GM23338 (cell line): ENCODE data around the gene ILKAP. TPM values are rescaled to one million over a fixed set of nuclear protein-coding genes. Genes with fewer than 3 reads are reported as not detected.

Source experiments
- ATAC-seq: fragments of 200-7000 bp; cut with Tn5 transposase; 3 replicates; pipeline ENCODE4 v1.9.1; 2020
- DNase-seq: peaks from one replicate; pipeline ENCODE4 v3.0.0-alpha.2; 2015; ENCODE audit warnings: low spot score
- H2AFZ ChIP-seq: fragments of 200-600 bp; sonication (generic); 2 replicates; pipeline ENCODE4 v1.8.0; 2016; ENCODE audit warnings: antibody characterized with exemption, mild to moderate bottlenecking, moderate library complexity
- H3F3A ChIP-seq: fragments of 200-600 bp; sonication (generic); replicated peaks from 2 replicates; pipeline ENCODE4 v1.8.0; 2017; ENCODE audit warnings: antibody characterized with exemption, mixed run types, low read depth
- H3K27ac ChIP-seq: fragments of 200-600 bp; sonication (generic); 2 replicates; pipeline ENCODE4 v1.6.1; 2016; ENCODE audit warnings: low read depth
- H3K27me3 ChIP-seq: fragments of 200-600 bp; sonication (generic); 2 replicates; pipeline ENCODE4 v1.8.0; 2016; ENCODE audit warnings: mild to moderate bottlenecking, mixed run types, moderate library complexity; ENCODE audit not compliant: insufficient read depth
- H3K36me3 ChIP-seq: fragments of 200-600 bp; sonication (generic); 2 replicates; pipeline ENCODE4 v1.8.0; 2016; ENCODE audit warnings: mild to moderate bottlenecking; ENCODE audit not compliant: insufficient read depth
- H3K4me1 ChIP-seq: fragments of 200-600 bp; sonication (generic); 2 replicates; pipeline ENCODE4 v1.8.0; 2016; ENCODE audit warnings: mild to moderate bottlenecking, moderate library complexity; ENCODE audit not compliant: insufficient read depth
- H3K4me2 ChIP-seq: fragments of 200-600 bp; sonication (generic); 2 replicates; pipeline ENCODE4 v1.7.1; 2017; ENCODE audit warnings: mixed run types
- H3K4me3 ChIP-seq: fragments of 200-600 bp; sonication (generic); 2 replicates; pipeline ENCODE4 v1.6.1; 2016; ENCODE audit warnings: mixed run types
- H3K79me2 ChIP-seq: fragments of 200-600 bp; sonication (generic); replicated peaks from 2 replicates; pipeline ENCODE4 v1.8.0; 2017; ENCODE audit warnings: mild to moderate bottlenecking; ENCODE audit not compliant: insufficient read depth
- H3K9me2 ChIP-seq: fragments of 200-600 bp; sonication (generic); 2 replicates; pipeline ENCODE4 v1.8.0; 2017; ENCODE audit not compliant: insufficient read depth
- H4K20me1 ChIP-seq: fragments of 200-600 bp; sonication (generic); replicated peaks from 2 replicates; pipeline ENCODE4 v1.8.0; 2017; ENCODE audit warnings: mild to moderate bottlenecking; ENCODE audit not compliant: insufficient read depth
- H3K27ac Mint-ChIP-seq: 2 replicates; pipeline ENCODE4 v1.8.0; 2020; ENCODE audit warnings: inconsistent platforms, mild to moderate bottlenecking, moderate library complexity, mixed read lengths
- H3K27me3 Mint-ChIP-seq: 3 replicates; pipeline ENCODE4 v1.8.0; 2022; ENCODE audit warnings: low read depth, mild to moderate bottlenecking, moderate library complexity, mixed read lengths, inconsistent platforms; ENCODE audit not compliant: insufficient read depth, poor library complexity
- H3K36me3 Mint-ChIP-seq: 3 replicates; pipeline ENCODE4 v1.8.0; 2021; ENCODE audit warnings: low read depth, mild to moderate bottlenecking, inconsistent platforms, moderate library complexity, mixed read lengths
- H3K4me1 Mint-ChIP-seq: 3 replicates; pipeline ENCODE4 v1.8.0; 2020; ENCODE audit warnings: mild to moderate bottlenecking, inconsistent platforms, mixed read lengths
- H3K4me3 Mint-ChIP-seq: 3 replicates; pipeline ENCODE4 v1.8.0; 2021; ENCODE audit warnings: moderate library complexity, mild to moderate bottlenecking, inconsistent platforms, mixed read lengths
- H3K9me3 Mint-ChIP-seq: 3 replicates; pipeline ENCODE4 v1.8.0; 2020; ENCODE audit warnings: moderate library complexity, mild to moderate bottlenecking, inconsistent platforms, mixed read lengths
- CREB1 ChIP-seq: fragments of 250-450 bp; sonication (Bioruptor Pico); IDR thresholded peaks from 2 replicates; pipeline ENCODE4 v1.5.0; 2020; ENCODE audit warnings: low read depth, mild to moderate bottlenecking, moderate library complexity
- EZH2 ChIP-seq: fragments of 200-600 bp; sonication (generic); IDR thresholded peaks from one replicate; pipeline ENCODE4 v1.8.0; 2017; ENCODE audit warnings: antibody characterized with exemption, mild to moderate bottlenecking, low read depth; ENCODE audit not compliant: unreplicated experiment
- EZH2phosphoT487 ChIP-seq: fragments of 200-600 bp; sonication (generic); IDR thresholded peaks from one replicate; pipeline ENCODE4 v1.8.1; 2018; ENCODE audit warnings: antibody characterized with exemption; ENCODE audit not compliant: unreplicated experiment
- JUNB ChIP-seq: IDR thresholded peaks from one replicate; pipeline ENCODE4 v1.6.1; 2016; ENCODE audit warnings: antibody characterized with exemption; ENCODE audit not compliant: unreplicated experiment
- NANOG ChIP-seq: IDR thresholded peaks from 2 replicates; pipeline ENCODE4 v1.6.1; 2016; ENCODE audit warnings: antibody characterized with exemption, borderline replicate concordance
- POLR2AphosphoS5 ChIP-seq: IDR thresholded peaks from 2 replicates; pipeline ENCODE4 v1.6.1; 2016; ENCODE audit warnings: antibody characterized with exemption, low read depth
- STAT1 ChIP-seq: IDR thresholded peaks from one replicate; pipeline ENCODE4 v1.6.1; 2016; ENCODE audit warnings: antibody characterized with exemption; ENCODE audit not compliant: unreplicated experiment
- ZNF114 ChIP-seq: fragments of 250-450 bp; sonication (Bioruptor Pico); IDR thresholded peaks from 2 replicates; pipeline ENCODE4 v1.5.0; 2020; ENCODE audit warnings: mild to moderate bottlenecking, moderate library complexity
- polyA plus RNA-seq: library from polyadenylated mRNA; unstranded; fragments of >200 nt; fragmentation: Nextera tagmentation; extraction: Ambion mirVana; gene quantifications from 2 replicates; pipeline ENCODE4 v1.2.1, GENCODE V29; 2016
- total RNA-seq: library from RNA; depleted of rRNA; stranded (reverse); fragments of >200 nt; shearing (Covaris generic); gene quantifications from 2 replicates; pipeline ENCODE4 v1.2.3, GENCODE V29; 2014
- TF ChIP-seq, protein P1 (sequence below): fragments of 250-450 bp; sonication (Bioruptor Pico); IDR thresholded peaks from 2 replicates; pipeline ENCODE4 v1.5.0; 2020; ENCODE audit warnings: mild to moderate bottlenecking, moderate library complexity
- TF ChIP-seq, protein P2 (sequence below), 2 experiments: fragments of 200-600 bp in 1 of 2; sonication (generic) in 1 of 2; conservative IDR thresholded peaks; 2 replicates each; pipeline versions ENCODE4 v1.5.1 to v1.6.1; 2016 to 2017; ENCODE audit warnings: antibody characterized with exemption in 2 of 2, low read depth in 2 of 2, mild to moderate bottlenecking in 2 of 2, moderate library complexity in 1 of 2
- TF ChIP-seq, protein P3 (sequence below): IDR thresholded peaks from one replicate; pipeline ENCODE4 v1.6.1; 2018; ENCODE audit warnings: antibody characterized with exemption; ENCODE audit not compliant: unreplicated experiment

Gene ILKAP
- total and polyA plus RNA-seq, 2 experiments from 2014 or later = 17.0 to 35.9 TPM

DNA sequence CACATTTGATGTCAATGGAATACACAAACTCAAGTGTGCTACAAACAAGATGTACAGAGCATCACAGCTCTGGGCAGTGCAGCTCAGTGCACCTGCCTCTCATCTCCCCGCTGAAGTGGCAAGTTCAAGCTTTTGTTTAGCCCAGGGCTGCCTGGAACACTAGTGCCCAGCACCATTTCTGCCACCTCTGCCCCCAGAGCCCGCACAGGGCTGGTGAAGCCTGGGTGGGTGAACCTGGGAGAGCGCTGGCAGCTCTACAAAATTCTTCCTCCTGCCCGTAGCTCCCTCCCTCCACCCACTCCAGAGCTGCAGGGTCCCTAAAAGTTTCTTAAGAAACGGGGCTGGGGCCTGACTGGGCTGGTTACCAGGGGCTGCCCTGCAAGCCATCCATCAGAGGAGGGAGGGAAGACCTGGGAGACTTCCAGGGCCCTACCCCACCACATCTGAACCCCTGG is 34.8 kb upstream of the ILKAP start:
- H3K27ac Mint-ChIP-seq = no peak overlapping the region

More for the DNA sequence above, 34.8 kb upstream of the ILKAP start:
- peaks cover 6% of the 10 kb centered on the region; the same call in 1 of the 2 replicates for H4K20me1 ChIP-seq
- H3K27me3 ChIP-seq = peaks cover 64% of the 10 kb centered on the region
- Mint-ChIP-seq H3K36me3 (peaks cover 7% of the 10 kb centered on the region), H3K4me1 (peaks cover 16% of the 10 kb centered on the region), H3K9me3 (peaks cover 8% of the 10 kb centered on the region), H3K4me3 (peak overlapping the region; percentile 57), H3K27me3 (peaks cover 42% of the 10 kb centered on the region)
- DNase-seq (no peak), ATAC-seq (no peak)
- no peaks in the 10 kb centered on the region for H3K36me3 ChIP-seq
- H3F3A ChIP-seq = peaks cover 4% of the 10 kb centered on the region; the same call in 1 of the 2 replicates
- no peak overlapping the region for H3K4me2 ChIP-seq
- no peak overlapping the region for H2AFZ ChIP-seq
- no peak overlapping the region for H3K27ac ChIP-seq
- H3K4me1 ChIP-seq = peaks cover 4% of the 10 kb centered on the region; the same call in 1 of the 2 replicates
- H3K4me3 ChIP-seq = peak overlapping the region; percentile 64; the same call in 1 of the 2 replicates
- peaks cover 3% of the 10 kb centered on the region for H3K9me2 ChIP-seq
- TF ChIP-seq, protein P1, sequence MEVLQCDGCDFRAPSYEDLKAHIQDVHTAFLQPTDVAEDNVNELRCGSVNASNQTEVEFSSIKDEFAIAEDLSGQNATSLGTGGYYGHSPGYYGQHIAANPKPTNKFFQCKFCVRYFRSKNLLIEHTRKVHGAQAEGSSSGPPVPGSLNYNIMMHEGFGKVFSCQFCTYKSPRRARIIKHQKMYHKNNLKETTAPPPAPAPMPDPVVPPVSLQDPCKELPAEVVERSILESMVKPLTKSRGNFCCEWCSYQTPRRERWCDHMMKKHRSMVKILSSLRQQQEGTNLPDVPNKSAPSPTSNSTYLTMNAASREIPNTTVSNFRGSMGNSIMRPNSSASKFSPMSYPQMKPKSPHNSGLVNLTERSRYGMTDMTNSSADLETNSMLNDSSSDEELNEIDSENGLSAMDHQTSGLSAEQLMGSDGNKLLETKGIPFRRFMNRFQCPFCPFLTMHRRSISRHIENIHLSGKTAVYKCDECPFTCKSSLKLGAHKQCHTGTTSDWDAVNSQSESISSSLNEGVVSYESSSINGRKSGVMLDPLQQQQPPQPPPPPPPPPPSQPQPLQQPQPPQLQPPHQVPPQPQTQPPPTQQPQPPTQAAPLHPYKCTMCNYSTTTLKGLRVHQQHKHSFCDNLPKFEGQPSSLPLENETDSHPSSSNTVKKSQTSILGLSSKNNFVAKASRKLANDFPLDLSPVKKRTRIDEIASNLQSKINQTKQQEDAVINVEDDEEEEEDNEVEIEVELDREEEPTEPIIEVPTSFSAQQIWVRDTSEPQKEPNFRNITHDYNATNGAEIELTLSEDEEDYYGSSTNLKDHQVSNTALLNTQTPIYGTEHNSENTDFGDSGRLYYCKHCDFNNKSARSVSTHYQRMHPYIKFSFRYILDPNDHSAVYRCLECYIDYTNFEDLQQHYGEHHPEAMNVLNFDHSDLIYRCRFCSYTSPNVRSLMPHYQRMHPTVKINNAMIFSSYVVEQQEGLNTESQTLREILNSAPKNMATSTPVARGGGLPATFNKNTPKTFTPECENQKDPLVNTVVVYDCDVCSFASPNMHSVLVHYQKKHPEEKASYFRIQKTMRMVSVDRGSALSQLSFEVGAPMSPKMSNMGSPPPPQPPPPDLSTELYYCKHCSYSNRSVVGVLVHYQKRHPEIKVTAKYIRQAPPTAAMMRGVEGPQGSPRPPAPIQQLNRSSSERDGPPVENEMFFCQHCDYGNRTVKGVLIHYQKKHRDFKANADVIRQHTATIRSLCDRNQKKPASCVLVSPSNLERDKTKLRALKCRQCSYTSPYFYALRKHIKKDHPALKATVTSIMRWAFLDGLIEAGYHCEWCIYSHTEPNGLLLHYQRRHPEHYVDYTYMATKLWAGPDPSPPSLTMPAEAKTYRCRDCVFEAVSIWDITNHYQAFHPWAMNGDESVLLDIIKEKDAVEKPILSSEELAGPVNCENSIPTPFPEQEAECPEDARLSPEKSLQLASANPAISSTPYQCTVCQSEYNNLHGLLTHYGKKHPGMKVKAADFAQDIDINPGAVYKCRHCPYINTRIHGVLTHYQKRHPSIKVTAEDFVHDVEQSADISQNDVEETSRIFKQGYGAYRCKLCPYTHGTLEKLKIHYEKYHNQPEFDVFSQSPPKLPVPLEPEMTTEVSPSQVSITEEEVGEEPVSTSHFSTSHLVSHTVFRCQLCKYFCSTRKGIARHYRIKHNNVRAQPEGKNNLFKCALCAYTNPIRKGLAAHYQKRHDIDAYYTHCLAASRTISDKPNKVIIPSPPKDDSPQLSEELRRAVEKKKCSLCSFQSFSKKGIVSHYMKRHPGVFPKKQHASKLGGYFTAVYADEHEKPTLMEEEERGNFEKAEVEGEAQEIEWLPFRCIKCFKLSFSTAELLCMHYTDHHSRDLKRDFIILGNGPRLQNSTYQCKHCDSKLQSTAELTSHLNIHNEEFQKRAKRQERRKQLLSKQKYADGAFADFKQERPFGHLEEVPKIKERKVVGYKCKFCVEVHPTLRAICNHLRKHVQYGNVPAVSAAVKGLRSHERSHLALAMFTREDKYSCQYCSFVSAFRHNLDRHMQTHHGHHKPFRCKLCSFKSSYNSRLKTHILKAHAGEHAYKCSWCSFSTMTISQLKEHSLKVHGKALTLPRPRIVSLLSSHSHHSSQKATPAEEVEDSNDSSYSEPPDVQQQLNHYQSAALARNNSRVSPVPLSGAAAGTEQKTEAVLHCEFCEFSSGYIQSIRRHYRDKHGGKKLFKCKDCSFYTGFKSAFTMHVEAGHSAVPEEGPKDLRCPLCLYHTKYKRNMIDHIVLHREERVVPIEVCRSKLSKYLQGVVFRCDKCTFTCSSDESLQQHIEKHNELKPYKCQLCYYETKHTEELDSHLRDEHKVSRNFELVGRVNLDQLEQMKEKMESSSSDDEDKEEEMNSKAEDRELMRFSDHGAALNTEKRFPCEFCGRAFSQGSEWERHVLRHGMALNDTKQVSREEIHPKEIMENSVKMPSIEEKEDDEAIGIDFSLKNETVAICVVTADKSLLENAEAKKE (CRISPR knock-in tag) = no peak
- TF ChIP-seq JUNB = no peak
- TF ChIP-seq CREB1 (CRISPR knock-in tag) = no peak
- no peak for TF ChIP-seq EZH2
- TF ChIP-seq, protein P2, sequence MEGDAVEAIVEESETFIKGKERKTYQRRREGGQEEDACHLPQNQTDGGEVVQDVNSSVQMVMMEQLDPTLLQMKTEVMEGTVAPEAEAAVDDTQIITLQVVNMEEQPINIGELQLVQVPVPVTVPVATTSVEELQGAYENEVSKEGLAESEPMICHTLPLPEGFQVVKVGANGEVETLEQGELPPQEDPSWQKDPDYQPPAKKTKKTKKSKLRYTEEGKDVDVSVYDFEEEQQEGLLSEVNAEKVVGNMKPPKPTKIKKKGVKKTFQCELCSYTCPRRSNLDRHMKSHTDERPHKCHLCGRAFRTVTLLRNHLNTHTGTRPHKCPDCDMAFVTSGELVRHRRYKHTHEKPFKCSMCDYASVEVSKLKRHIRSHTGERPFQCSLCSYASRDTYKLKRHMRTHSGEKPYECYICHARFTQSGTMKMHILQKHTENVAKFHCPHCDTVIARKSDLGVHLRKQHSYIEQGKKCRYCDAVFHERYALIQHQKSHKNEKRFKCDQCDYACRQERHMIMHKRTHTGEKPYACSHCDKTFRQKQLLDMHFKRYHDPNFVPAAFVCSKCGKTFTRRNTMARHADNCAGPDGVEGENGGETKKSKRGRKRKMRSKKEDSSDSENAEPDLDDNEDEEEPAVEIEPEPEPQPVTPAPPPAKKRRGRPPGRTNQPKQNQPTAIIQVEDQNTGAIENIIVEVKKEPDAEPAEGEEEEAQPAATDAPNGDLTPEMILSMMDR (conservative IDR thresholded peaks at IDR 0.05; ENCODE audit: low read depth in 2 of 2) = no peak
- TF ChIP-seq STAT1 = no peak
- TF ChIP-seq ZNF114 (CRISPR knock-in tag) = no peak
- no peak for TF ChIP-seq EZH2phosphoT487
- TF ChIP-seq NANOG = no peak
- no peak for TF ChIP-seq POLR2AphosphoS5
- TF ChIP-seq, protein P3, sequence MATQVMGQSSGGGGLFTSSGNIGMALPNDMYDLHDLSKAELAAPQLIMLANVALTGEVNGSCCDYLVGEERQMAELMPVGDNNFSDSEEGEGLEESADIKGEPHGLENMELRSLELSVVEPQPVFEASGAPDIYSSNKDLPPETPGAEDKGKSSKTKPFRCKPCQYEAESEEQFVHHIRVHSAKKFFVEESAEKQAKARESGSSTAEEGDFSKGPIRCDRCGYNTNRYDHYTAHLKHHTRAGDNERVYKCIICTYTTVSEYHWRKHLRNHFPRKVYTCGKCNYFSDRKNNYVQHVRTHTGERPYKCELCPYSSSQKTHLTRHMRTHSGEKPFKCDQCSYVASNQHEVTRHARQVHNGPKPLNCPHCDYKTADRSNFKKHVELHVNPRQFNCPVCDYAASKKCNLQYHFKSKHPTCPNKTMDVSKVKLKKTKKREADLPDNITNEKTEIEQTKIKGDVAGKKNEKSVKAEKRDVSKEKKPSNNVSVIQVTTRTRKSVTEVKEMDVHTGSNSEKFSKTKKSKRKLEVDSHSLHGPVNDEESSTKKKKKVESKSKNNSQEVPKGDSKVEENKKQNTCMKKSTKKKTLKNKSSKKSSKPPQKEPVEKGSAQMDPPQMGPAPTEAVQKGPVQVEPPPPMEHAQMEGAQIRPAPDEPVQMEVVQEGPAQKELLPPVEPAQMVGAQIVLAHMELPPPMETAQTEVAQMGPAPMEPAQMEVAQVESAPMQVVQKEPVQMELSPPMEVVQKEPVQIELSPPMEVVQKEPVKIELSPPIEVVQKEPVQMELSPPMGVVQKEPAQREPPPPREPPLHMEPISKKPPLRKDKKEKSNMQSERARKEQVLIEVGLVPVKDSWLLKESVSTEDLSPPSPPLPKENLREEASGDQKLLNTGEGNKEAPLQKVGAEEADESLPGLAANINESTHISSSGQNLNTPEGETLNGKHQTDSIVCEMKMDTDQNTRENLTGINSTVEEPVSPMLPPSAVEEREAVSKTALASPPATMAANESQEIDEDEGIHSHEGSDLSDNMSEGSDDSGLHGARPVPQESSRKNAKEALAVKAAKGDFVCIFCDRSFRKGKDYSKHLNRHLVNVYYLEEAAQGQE = no peak
- H3K79me2 ChIP-seq = no peaks in the 10 kb centered on the region
